H1 (cell line): ENCODE measurements around the gene CEP126. TPM values are rescaled to one million over a fixed set of nuclear protein-coding genes. Genes with fewer than 3 reads are reported as not detected.

Source experiments
- CTCF ChIA-PET: fragments of 300-600 bp; sonication (Branson Sonifier 250); formaldehyde crosslinking; loops from one replicate; lab custom pipeline; 2021; ENCODE audit not compliant: partially characterized antibody; lab: Charles Lee
- POLR2A ChIA-PET: fragments of 300-600 bp; sonication (Branson Sonifier 250); formaldehyde crosslinking; loops from one replicate; lab custom pipeline; 2021; ENCODE audit warnings: inconsistent platforms; ENCODE audit not compliant: partially characterized antibody; lab: Charles Lee
- DNase-seq, 2 experiments: peaks; one replicate each; pipeline versions ENCODE4 v3.0.0 to v3.0.0-alpha.2; 2010 to 2022; ENCODE audit warnings: low spot score in 2 of 2, low read depth in 1 of 2, mixed read lengths in 1 of 2
- FAIRE-seq: peaks from 2 replicates; lab custom pipeline; 2011; peaks lifted over from hg19 to GRCh38; lab: Jason Lieb, UNC
- H2AFZ ChIP-seq: 2 replicates; pipeline ENCODE4 v1.8.1; 2012; ENCODE audit warnings: low read length, inconsistent platforms
- H2AK5ac ChIP-seq: 2 replicates; pipeline ENCODE4 v1.6.1; 2013; ENCODE audit warnings: low read depth, low read length
- H2BK120ac ChIP-seq: replicated peaks from 2 replicates; pipeline ENCODE3; 2013; ENCODE audit warnings: low read depth, low read length, inconsistent platforms
- H2BK12ac ChIP-seq: 2 replicates; pipeline ENCODE4 v1.6.1; 2013; ENCODE audit warnings: low read depth, low read length
- H2BK15ac ChIP-seq: 2 replicates; pipeline ENCODE4 v1.6.1; 2013; ENCODE audit warnings: low read length
- H2BK20ac ChIP-seq: 2 replicates; pipeline ENCODE4 v1.6.1; 2013; ENCODE audit warnings: low read length
- H2BK5ac ChIP-seq: 2 replicates; pipeline ENCODE4 v1.6.1; 2013; ENCODE audit warnings: low read depth, low read length
- H3K14ac ChIP-seq: 2 replicates; pipeline ENCODE4 v1.6.1; 2013; ENCODE audit warnings: inconsistent platforms; ENCODE audit not compliant: insufficient read length
- H3K18ac ChIP-seq: 2 replicates; pipeline ENCODE4 v1.6.1; 2013; ENCODE audit warnings: low read length; ENCODE audit errors: extremely low read depth
- H3K23ac ChIP-seq: 2 replicates; pipeline ENCODE4 v1.6.1; 2013; ENCODE audit warnings: inconsistent platforms; ENCODE audit not compliant: insufficient read length
- H3K23me2 ChIP-seq: 2 replicates; pipeline ENCODE4 v1.6.1; 2013; ENCODE audit warnings: low read depth, low read length
- H3K27ac ChIP-seq: 2 replicates; pipeline ENCODE4 v1.6.1; 2011; ENCODE audit warnings: low read depth, low read length, inconsistent platforms
- H3K27me3 ChIP-seq, 4 experiments: replicated peaks in 1 of 4; 1 replicate in 1 of 4; 2 replicates in 3 of 4; pipeline versions ENCODE4 v1.6.1 to v1.8.1; 2011 to 2013; ENCODE audit warnings: low read length in 3 of 4, mild to moderate bottlenecking in 3 of 4, inconsistent platforms in 2 of 4, mixed read lengths in 2 of 4, moderate library complexity in 1 of 4; ENCODE audit not compliant: control insufficient read depth in 3 of 4, insufficient read depth in 3 of 4; ENCODE audit errors: extremely low read depth in 1 of 4
- H3K36me3 ChIP-seq, 4 experiments: 2 replicates each; pipeline versions ENCODE4 v1.6.1 to v1.8.1; 2011 to 2013; ENCODE audit warnings: mild to moderate bottlenecking in 4 of 4, low read length in 3 of 4, moderate library complexity in 2 of 4, control low read depth in 1 of 4, inconsistent platforms in 1 of 4; ENCODE audit not compliant: insufficient read depth in 4 of 4, control insufficient read depth in 2 of 4
- H3K4ac ChIP-seq: replicated peaks from 2 replicates; pipeline ENCODE3; 2013; ENCODE audit warnings: low read length, low read depth, mixed read lengths, inconsistent platforms; ENCODE audit not compliant: insufficient read length
- H3K4me1 ChIP-seq, 4 experiments: replicated peaks in 1 of 4; 1 replicate in 1 of 4; 2 replicates in 3 of 4; pipeline versions ENCODE4 v1.6.1 to v1.8.1; 2011 to 2013; ENCODE audit warnings: low read length in 3 of 4, inconsistent platforms in 2 of 4, mixed read lengths in 1 of 4; ENCODE audit not compliant: insufficient read depth in 4 of 4, control insufficient read depth in 3 of 4
- H3K4me2 ChIP-seq, 2 experiments: 2 replicates each; pipeline versions ENCODE4 v1.6.1 to v1.8.1; 2011 to 2013; ENCODE audit warnings: low read depth in 2 of 2, low read length in 2 of 2, control low read depth in 1 of 2, inconsistent platforms in 1 of 2, mild to moderate bottlenecking in 1 of 2; ENCODE audit not compliant: insufficient read depth in 1 of 2
- H3K4me3 ChIP-seq, 4 experiments: fragments of 200-600, 300-600 bp in 1 of 4; sonication (generic), shearing (Covaris generic), sonication (Bioruptor Twin) in 1 of 4; 2 replicates each; pipeline versions ENCODE4 v1.5.1 to v1.8.1; 2011 to 2016; ENCODE audit warnings: low read length in 4 of 4, low read depth in 3 of 4, control low read depth in 2 of 4, inconsistent platforms in 2 of 4, mild to moderate bottlenecking in 2 of 4, mixed read lengths in 1 of 4, moderate library complexity in 1 of 4; ENCODE audit not compliant: insufficient read depth in 2 of 4; ENCODE audit errors: extremely low read depth in 1 of 4
- H3K56ac ChIP-seq: replicated peaks from 2 replicates; pipeline ENCODE3; 2013; ENCODE audit warnings: low read depth, mild to moderate bottlenecking, mixed read lengths, low read length, inconsistent platforms; ENCODE audit not compliant: insufficient read length
- H3K79me1 ChIP-seq: 2 replicates; pipeline ENCODE4 v1.6.1; 2013; ENCODE audit warnings: low read depth, low read length, control low read depth
- H3K79me2 ChIP-seq, 2 experiments: 2 replicates each; pipeline versions ENCODE4 v1.6.1 to v1.8.1; 2012 to 2013; ENCODE audit warnings: low read length in 2 of 2, mild to moderate bottlenecking in 2 of 2, inconsistent platforms in 1 of 2; ENCODE audit not compliant: insufficient read depth in 2 of 2, control insufficient read depth in 1 of 2
- H3K9ac ChIP-seq, 4 experiments: replicated peaks in 1 of 4; 1 replicate in 1 of 4; 2 replicates in 3 of 4; pipeline versions ENCODE4 v1.6.1 to v1.8.1; 2011 to 2013; ENCODE audit warnings: low read depth in 3 of 4, low read length in 3 of 4, control low read depth in 2 of 4, mild to moderate bottlenecking in 2 of 4, moderate library complexity in 2 of 4, inconsistent platforms in 1 of 4; ENCODE audit errors: extremely low read depth in 1 of 4
- H3K9me3 ChIP-seq, 2 experiments: 2 replicates each; pipeline versions ENCODE4 v1.6.1 to v1.8.1; 2012 to 2013; ENCODE audit warnings: mild to moderate bottlenecking in 2 of 2, moderate library complexity in 2 of 2, control low read depth in 1 of 2, inconsistent platforms in 1 of 2, low read depth in 1 of 2, low read length in 1 of 2, mixed read lengths in 1 of 2; ENCODE audit not compliant: insufficient read depth in 2 of 2
- H4K20me1 ChIP-seq, 2 experiments: replicated peaks in 1 of 2; 2 replicates each; pipeline versions ENCODE3 to v1.8.1; 2011 to 2013; ENCODE audit warnings: inconsistent platforms in 2 of 2, low read length in 2 of 2, mild to moderate bottlenecking in 1 of 2; ENCODE audit not compliant: insufficient read depth in 2 of 2, control insufficient read depth in 1 of 2
- H4K5ac ChIP-seq: 2 replicates; pipeline ENCODE4 v1.6.1; 2013; ENCODE audit warnings: low read length, low read depth, mixed read lengths, inconsistent platforms; ENCODE audit not compliant: insufficient read length
- H4K8ac ChIP-seq: 2 replicates; pipeline ENCODE4 v1.8.0; 2013; ENCODE audit warnings: mild to moderate bottlenecking, moderate library complexity, low read length, inconsistent platforms; ENCODE audit not compliant: insufficient read depth; ENCODE audit errors: extremely low read depth
- H4K91ac ChIP-seq: replicated peaks from 2 replicates; pipeline ENCODE3; 2013; ENCODE audit warnings: low read length, mixed read lengths, inconsistent platforms; ENCODE audit not compliant: insufficient read length
- RAD21 ChIP-seq, 2 experiments: IDR thresholded peaks in 1 of 2; conservative IDR thresholded peaks in 1 of 2; 2 replicates each; pipeline ENCODE4 v1.6.1; 2011; ENCODE audit warnings: low read depth in 2 of 2, low read length in 2 of 2, improper control_type of control experiment in 1 of 2, inconsistent platforms in 1 of 2, mild to moderate bottlenecking in 1 of 2, moderate library complexity in 1 of 2
- SIN3A ChIP-seq, 2 experiments: IDR thresholded peaks in 1 of 2; conservative IDR thresholded peaks in 1 of 2; 2 replicates each; pipeline ENCODE4 v1.6.1; 2011 to 2012; ENCODE audit warnings: low read length in 2 of 2, improper control_type of control experiment in 1 of 2, low read depth in 1 of 2, mild to moderate bottlenecking in 1 of 2
- WGBS, 2 experiments: shearing (Covaris generic) in 1 of 2; methylation state at CpG; one replicate each; pipeline versions ENCODE4 v1.1.6 to v1.1.7; 2013 to 2015; ENCODE audit warnings: low lambda C conversion rate in 2 of 2, mixed read lengths in 2 of 2, inconsistent platforms in 1 of 2, low coverage in 1 of 2, missing lambda C conversion rate in 1 of 2; ENCODE audit not compliant: insufficient replicate concordance in 2 of 2, insufficient coverage in 1 of 2, insufficient read length in 1 of 2; ENCODE audit errors: extremely low coverage in 1 of 2, missing lambda C conversion rate in 1 of 2; 5-methylcytosine and 5-hydroxymethylcytosine counted together
- polyA plus RNA-seq, 7 experiments: library from polyadenylated mRNA; depleted of rRNA in 3 of 7; stranded (reverse) in 5 of 7; unstranded in 2 of 7; fragments of >200 nt in 5 of 7; fragments of 200-250 nt in 2 of 7; gene quantifications; 1 replicate in 5 of 7; 2 replicates in 1 of 7; 4 replicates in 1 of 7; pipeline versions ENCODE4 v1.2.1 to v1.2.3, GENCODE V29; 2011 to 2013; ENCODE audit warnings: missing spikeins in 2 of 7, mixed read lengths in 2 of 7
- total RNA-seq: library from RNA; stranded (reverse); fragmentation: NEBNext Ultra II Directional; extraction: Animal tissue kit (Norgen Biotek cat#: 25700); gene quantifications from 2 replicates; pipeline ENCODE4 v1.2.1, GENCODE V29; 2021

Gene CEP126
- total and polyA plus RNA-seq, 2 of the 8 experiments (the other 6 are each of a cell fraction or from before 2014, with no cell fraction given): 0.76 to 1.9 TPM

DNA sequence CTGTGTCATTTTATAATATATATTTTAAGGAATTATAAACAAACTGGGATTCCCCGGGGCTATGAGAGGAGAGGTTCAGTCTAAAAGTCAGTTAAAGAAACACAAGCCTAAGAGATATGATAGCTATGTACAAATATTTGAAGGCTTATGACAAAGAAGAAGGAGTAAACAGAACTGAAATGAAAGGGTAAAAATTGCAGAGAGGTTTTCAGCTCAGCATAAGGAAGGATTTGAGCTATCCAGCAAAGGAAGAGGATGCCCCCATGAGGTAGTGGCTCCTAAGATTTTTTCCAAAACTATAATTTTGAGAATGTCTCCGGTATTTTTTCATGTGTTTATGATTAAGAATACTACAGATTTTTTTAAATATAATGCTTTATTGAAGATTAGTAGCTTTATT is 59.4 kb downstream of the CEP126 start:
- Histone ChIP-seq H3K18ac (no peak overlapping the region), H3K4me3 (no peak overlapping the region), H2BK120ac (no peak overlapping the region), H3K27me3 (peaks cover 0 to 1% (median 0%) of the 10 kb centered on the region in 4 experiments; a peak in 1 of 7 replicates), H3K23me2 (no peaks in the 10 kb centered on the region), H3K56ac (no peak overlapping the region), H3K79me1 (no peaks in the 10 kb centered on the region), H3K9ac (no peak overlapping the region), H2BK15ac (no peak overlapping the region), H2BK12ac (no peak overlapping the region), H3K14ac (no peak overlapping the region), H4K5ac (no peak overlapping the region), H2AFZ (no peak overlapping the region), H4K8ac (no peak overlapping the region), H2BK20ac (no peak overlapping the region), H3K79me2 (no peaks in the 10 kb centered on the region), H2AK5ac (no peak overlapping the region), H3K27ac (no peak overlapping the region), H3K4ac (no peak overlapping the region), H2BK5ac (no peak overlapping the region), H3K4me2 (no peak overlapping the region), H3K9me3 (no peaks in the 10 kb centered on the region), H4K91ac (no peak overlapping the region), H3K36me3 (no peaks in the 10 kb centered on the region), H4K20me1 (no peaks in the 10 kb centered on the region), H3K23ac (no peak overlapping the region), H3K4me1 (no peaks in the 10 kb centered on the region)
- WGBS, 2 experiments: 90% methylated on average over 2 of the region's 2 CpGs; no CpG with 5 or more reads in 1 of the 2 experiments
- ChIA-PET CTCF (interaction anchor here (0.6 to 5.2 kb wide), 8 partner anchors 13 to 280 kb away, joined by 3 to 21 read pairs (median 4); no protein-coding TSS in a partner anchor), POLR2A (no interaction called here)
- no peak for TF ChIP-seq SIN3A (conservative IDR thresholded peaks at IDR 0.05 in 1 of 2, IDR thresholded peaks at IDR 0.05 in 1 of 2; ENCODE audit: low read depth in 1 of 2, low read length in 2 of 2)
- TF ChIP-seq RAD21 (IDR thresholded peaks at IDR 0.05 in 1 of 2, conservative IDR thresholded peaks at IDR 0.05 in 1 of 2; ENCODE audit: low read depth in 2 of 2, low read length in 2 of 2): peak; percentile 18 to 22; a peak in 2 of 4 replicates
- no peak for DNase-seq
- FAIRE-seq: no peak
